ENCODE data around the gene RRP7A. TPM values are rescaled to one million over a fixed set of nuclear protein-coding genes. Genes with fewer than 3 reads are reported as not detected.
A peak's percentile ranks its signal among the peaks of the same experiment; 100 is the strongest.

The RRP7A gene
- total and polyA plus RNA-seq, 2 of the 13 experiments (the other 11 are each of a cell fraction or from before 2014, with no cell fraction given), result 15.3 to 41.6 TPM

- TF ChIP-seq ZNF367 (CRISPR knock-in tag; IDR thresholded peaks at IDR 0.05; ENCODE audit: borderline replicate concordance) (no peak), NONO (IDR thresholded peaks at IDR 0.05) (no peak), NONO (CRISPR knock-in tag; conservative IDR thresholded peaks at IDR 0.05) (no peak; the same call in 1 of the 2 replicates), ETV5 (CRISPR knock-in tag; IDR thresholded peaks at IDR 0.05; ENCODE audit: borderline replicate concordance) (no peak), NCOA2 (CRISPR knock-in tag; IDR thresholded peaks at IDR 0.05) (no peak), ZNF672 (CRISPR knock-in tag; IDR thresholded peaks at IDR 0.05) (no peak), CHD2 (IDR thresholded peaks at IDR 0.05; ENCODE audit: low read depth, low read length) (no peak), RELA (CRISPR knock-in tag; IDR thresholded peaks at IDR 0.05) (no peak), ZNF350 (CRISPR knock-in tag; IDR thresholded peaks at IDR 0.05; ENCODE audit: borderline replicate concordance, low read depth) (no peak), ZNF30 (CRISPR knock-in tag; IDR thresholded peaks at IDR 0.05) (no peak), TGIF2 (CRISPR knock-in tag; IDR thresholded peaks at IDR 0.05) (0 out of 2 replicates have a peak, but pooled peaks have one; percentile 13), PCBP1 (IDR thresholded peaks at IDR 0.05; ENCODE audit: borderline replicate concordance, low read depth, low read length) (no peak), ZNF574 (CRISPR knock-in tag; IDR thresholded peaks at IDR 0.05) (peak; percentile 94), NFIC (IDR thresholded peaks at IDR 0.05; ENCODE audit: low read length) (no peak), SMARCC2 (IDR thresholded peaks at IDR 0.05) (no peak), KLF16 (CRISPR knock-in tag; IDR thresholded peaks at IDR 0.05) (no peak), ZZZ3 (CRISPR knock-in tag; IDR thresholded peaks at IDR 0.05; ENCODE audit: borderline replicate concordance) (no peak), ZNF614 (CRISPR knock-in tag; IDR thresholded peaks at IDR 0.05; ENCODE audit: borderline replicate concordance) (no peak)
- TF ChIP-seq, protein P1, sequence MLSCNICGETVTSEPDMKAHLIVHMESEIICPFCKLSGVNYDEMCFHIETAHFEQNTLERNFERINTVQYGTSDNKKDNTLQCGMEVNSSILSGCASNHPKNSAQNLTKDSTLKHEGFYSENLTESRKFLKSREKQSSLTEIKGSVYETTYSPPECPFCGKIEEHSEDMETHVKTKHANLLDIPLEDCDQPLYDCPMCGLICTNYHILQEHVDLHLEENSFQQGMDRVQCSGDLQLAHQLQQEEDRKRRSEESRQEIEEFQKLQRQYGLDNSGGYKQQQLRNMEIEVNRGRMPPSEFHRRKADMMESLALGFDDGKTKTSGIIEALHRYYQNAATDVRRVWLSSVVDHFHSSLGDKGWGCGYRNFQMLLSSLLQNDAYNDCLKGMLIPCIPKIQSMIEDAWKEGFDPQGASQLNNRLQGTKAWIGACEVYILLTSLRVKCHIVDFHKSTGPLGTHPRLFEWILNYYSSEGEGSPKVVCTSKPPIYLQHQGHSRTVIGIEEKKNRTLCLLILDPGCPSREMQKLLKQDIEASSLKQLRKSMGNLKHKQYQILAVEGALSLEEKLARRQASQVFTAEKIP (CRISPR knock-in tag; IDR thresholded peaks at IDR 0.05; ENCODE audit: borderline replicate concordance), result no peak
- TF ChIP-seq, protein P2, sequence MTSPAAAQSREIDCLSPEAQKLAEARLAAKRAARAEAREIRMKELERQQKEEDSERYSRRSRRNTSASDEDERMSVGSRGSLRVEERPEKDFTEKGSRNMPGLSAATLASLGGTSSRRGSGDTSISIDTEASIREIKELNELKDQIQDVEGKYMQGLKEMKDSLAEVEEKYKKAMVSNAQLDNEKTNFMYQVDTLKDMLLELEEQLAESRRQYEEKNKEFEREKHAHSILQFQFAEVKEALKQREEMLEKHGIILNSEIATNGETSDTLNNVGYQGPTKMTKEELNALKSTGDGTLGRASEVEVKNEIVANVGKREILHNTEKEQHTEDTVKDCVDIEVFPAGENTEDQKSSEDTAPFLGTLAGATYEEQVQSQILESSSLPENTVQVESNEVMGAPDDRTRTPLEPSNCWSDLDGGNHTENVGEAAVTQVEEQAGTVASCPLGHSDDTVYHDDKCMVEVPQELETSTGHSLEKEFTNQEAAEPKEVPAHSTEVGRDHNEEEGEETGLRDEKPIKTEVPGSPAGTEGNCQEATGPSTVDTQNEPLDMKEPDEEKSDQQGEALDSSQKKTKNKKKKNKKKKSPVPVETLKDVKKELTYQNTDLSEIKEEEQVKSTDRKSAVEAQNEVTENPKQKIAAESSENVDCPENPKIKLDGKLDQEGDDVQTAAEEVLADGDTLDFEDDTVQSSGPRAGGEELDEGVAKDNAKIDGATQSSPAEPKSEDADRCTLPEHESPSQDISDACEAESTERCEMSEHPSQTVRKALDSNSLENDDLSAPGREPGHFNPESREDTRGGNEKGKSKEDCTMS (CRISPR knock-in tag; conservative IDR thresholded peaks at IDR 0.05), result no peak
- TF ChIP-seq, protein P3, sequence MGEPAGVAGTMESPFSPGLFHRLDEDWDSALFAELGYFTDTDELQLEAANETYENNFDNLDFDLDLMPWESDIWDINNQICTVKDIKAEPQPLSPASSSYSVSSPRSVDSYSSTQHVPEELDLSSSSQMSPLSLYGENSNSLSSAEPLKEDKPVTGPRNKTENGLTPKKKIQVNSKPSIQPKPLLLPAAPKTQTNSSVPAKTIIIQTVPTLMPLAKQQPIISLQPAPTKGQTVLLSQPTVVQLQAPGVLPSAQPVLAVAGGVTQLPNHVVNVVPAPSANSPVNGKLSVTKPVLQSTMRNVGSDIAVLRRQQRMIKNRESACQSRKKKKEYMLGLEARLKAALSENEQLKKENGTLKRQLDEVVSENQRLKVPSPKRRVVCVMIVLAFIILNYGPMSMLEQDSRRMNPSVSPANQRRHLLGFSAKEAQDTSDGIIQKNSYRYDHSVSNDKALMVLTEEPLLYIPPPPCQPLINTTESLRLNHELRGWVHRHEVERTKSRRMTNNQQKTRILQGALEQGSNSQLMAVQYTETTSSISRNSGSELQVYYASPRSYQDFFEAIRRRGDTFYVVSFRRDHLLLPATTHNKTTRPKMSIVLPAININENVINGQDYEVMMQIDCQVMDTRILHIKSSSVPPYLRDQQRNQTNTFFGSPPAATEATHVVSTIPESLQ (CRISPR knock-in tag; conservative IDR thresholded peaks at IDR 0.05), result no peak
These were observed at the start of gene RRP7A (continued) for GRCh38 chr22:42519525-42520401.
